Measurements from ENCODE around the gene FANCE. TPM values are rescaled to one million over a fixed set of nuclear protein-coding genes. Genes with fewer than 3 reads are reported as not detected.

FANCE gene
- total and polyA plus RNA-seq, 8 donors, result 5.4 to 13.7 (median 11.6) TPM

DNA sequence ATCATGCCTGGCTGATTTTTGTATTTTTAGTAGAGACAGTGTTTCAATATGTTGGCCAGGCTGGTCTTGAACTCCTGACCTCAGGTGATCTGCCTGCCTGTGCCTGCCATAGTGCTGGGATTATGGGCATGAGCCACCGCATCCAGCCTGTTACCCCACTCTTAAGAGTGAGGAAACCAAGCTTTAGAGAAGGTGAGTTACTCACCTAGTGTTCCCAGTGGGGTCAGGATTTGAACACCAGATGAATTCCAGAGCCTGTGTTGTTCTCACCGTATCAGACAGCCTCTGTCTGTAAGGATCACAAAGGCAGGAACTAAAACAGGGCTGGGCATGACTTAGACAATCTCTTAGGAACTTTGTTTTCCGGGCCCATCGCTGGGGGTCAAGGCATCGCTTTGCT, 9.4 kb upstream of the FANCE start:
- H3K4me1 ChIP-seq, result no peaks in the 10 kb centered on the region
- no peaks in the 10 kb centered on the region for H3K27me3 ChIP-seq
- H3K4me3 ChIP-seq, result no peak overlapping the region
- no peak overlapping the region for H3K27ac ChIP-seq
- no peaks in the 10 kb centered on the region for H3K36me3 ChIP-seq
- intact Hi-C loops (cut with DNase I), result no loop called here
- no peak for ATAC-seq
- DNase-seq, result no peak
- H3K9me3 ChIP-seq, result no peaks in the 10 kb centered on the region
- TF ChIP-seq, protein P1, sequence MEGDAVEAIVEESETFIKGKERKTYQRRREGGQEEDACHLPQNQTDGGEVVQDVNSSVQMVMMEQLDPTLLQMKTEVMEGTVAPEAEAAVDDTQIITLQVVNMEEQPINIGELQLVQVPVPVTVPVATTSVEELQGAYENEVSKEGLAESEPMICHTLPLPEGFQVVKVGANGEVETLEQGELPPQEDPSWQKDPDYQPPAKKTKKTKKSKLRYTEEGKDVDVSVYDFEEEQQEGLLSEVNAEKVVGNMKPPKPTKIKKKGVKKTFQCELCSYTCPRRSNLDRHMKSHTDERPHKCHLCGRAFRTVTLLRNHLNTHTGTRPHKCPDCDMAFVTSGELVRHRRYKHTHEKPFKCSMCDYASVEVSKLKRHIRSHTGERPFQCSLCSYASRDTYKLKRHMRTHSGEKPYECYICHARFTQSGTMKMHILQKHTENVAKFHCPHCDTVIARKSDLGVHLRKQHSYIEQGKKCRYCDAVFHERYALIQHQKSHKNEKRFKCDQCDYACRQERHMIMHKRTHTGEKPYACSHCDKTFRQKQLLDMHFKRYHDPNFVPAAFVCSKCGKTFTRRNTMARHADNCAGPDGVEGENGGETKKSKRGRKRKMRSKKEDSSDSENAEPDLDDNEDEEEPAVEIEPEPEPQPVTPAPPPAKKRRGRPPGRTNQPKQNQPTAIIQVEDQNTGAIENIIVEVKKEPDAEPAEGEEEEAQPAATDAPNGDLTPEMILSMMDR (IDR thresholded peaks at IDR 0.05), result no peak

DNA sequence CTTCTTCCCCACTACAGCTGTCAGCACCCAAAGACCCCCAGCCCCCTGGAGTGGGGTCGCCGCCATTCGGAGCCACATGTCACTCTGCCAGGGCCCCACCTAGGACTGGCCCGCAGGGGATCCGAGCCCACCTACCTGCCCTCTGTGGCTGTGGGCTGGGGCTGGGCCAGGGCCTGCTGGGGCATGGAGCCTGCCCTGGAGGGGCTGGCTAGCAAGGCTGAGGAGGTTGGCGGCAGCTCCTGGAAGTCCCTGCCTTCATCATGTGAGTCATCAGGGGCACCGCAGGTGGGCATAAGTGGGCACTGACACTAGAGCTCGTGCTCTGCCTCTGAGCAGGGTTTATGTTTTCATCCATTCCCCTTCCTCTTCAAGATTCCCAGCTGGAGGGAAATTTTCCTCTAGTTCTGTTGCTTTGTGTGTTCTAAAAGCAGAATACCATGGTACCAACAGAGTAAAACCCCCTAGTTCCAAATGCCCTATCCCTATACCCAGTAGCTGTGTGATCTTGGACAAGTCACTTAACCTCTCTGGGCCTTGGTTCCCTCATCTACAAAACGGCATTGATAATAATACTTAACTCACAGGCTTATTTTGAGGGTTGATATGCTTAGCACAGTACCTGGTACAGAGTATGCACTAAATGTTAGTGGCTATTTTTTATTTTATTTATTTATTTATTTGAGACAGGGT, 8.7 kb upstream of the FANCE start:
- Histone ChIP-seq H3K36me3 (no peaks in the 10 kb centered on the region), H3K4me3 (no peak overlapping the region), H3K4me1 (no peaks in the 10 kb centered on the region), H3K27ac (no peak overlapping the region), H3K27me3 (no peaks in the 10 kb centered on the region), H3K9me3 (no peaks in the 10 kb centered on the region)
- TF ChIP-seq, protein P1 (IDR thresholded peaks at IDR 0.05), result no peak
- no peak for DNase-seq
- intact Hi-C loops (cut with DNase I), result no loop called here
- ATAC-seq, result no peak

DNA sequence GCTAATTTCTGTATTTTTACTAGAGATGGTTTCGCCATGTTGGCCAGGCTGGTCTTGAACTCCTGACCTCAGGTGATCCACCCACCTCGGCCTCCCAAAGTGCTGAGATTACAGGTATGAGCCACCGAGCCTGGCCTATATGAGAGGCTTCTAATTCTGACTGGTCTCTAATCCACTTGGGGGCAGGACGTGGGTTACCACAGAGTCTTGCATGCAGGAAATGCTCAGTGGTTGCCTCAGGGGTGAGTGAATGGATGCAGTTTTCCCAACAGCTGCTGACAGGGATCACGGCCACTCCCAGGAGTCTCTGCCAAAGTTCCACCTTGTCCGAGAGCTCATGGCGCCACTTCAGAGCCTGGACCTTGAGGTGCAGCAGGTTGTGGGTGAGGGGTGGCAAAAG, 6.4 kb upstream of the FANCE start:
- TF ChIP-seq, protein P1 (IDR thresholded peaks at IDR 0.05), result no peak
- Histone ChIP-seq H3K36me3 (no peaks in the 10 kb centered on the region), H3K4me1 (peaks cover 0 to 7% of the 10 kb centered on the region in 2 donors), H3K27ac (no peak overlapping the region), H3K9me3 (no peaks in the 10 kb centered on the region), H3K27me3 (no peaks in the 10 kb centered on the region), H3K4me3 (no peak overlapping the region)
- DNase-seq (no peak), ATAC-seq (no peak)
- intact Hi-C loops (cut with DNase I), result no loop called here

DNA sequence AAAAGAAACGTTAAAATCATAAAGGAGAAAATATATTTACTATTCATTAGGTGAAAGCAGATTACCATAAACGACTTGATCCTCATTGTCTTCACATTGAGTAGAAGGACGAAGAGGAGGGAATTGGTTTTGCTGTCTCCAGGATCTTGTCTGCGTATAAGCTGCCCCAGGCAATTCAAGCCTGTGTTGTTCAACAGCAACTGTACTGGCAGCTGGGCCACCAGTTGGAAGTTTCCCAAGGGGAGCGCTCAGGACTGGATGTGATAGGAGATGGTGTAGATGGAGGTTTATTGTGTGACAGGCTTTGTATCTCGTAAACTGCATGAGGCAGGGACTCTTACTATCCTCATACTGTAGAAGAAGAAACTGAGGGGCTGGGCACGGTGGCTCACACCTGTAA, 3.9 kb upstream of the FANCE start:
- no peak for ATAC-seq
- intact Hi-C loops (cut with DNase I), result no loop called here
- Histone ChIP-seq H3K27me3 (no peaks in the 10 kb centered on the region), H3K36me3 (no peaks in the 10 kb centered on the region), H3K27ac (no peak overlapping the region), H3K4me1 (peaks cover 6 to 22% of the 10 kb centered on the region in 2 donors), H3K4me3 (no peak overlapping the region), H3K9me3 (no peaks in the 10 kb centered on the region)
- TF ChIP-seq, protein P1 (IDR thresholded peaks at IDR 0.05), result no peak
- DNase-seq, result no peak

DNA sequence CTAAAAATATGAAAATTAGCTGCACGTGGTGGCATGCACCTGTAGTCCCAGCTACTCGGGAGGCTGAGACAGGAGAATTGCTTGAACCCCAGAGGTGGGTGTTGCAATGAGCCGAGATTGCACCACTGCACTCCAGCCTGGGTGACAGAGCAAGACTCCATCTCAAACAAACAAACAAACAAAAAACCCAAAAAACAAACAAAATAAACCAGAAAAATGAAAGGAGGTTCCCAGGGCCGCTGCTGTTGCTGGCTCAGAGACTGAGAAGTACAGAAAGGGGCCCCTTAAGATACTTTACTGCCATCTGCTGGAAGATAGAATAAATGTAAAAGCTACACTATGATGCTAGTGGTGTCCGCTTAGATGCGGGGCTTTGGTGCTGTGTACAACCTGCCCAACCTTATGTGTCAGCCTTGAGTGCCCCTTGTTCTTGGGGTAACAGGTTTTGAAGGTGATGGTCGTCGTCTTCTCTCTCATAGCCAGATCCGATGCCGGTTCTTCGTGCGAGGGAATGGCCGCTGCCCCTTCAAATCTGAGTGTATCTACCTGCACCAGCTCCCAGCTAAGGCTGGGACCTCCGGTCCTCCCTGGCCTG, 2.8 kb upstream of the FANCE start:
- TF ChIP-seq, protein P1 (IDR thresholded peaks at IDR 0.05), result peak; percentile 61 to 71
- Histone ChIP-seq H3K27ac (no peak overlapping the region), H3K36me3 (no peaks in the 10 kb centered on the region), H3K27me3 (no peaks in the 10 kb centered on the region), H3K9me3 (no peaks in the 10 kb centered on the region), H3K4me3 (no peak overlapping the region), H3K4me1 (peaks cover 18 to 31% of the 10 kb centered on the region in 2 donors)
- peak in 1 of 4 donors; percentile 71 for DNase-seq
- peak; percentile 67 for ATAC-seq
- intact Hi-C loops (cut with DNase I), result no loop called here

Data from left lung (tissue), 10 donors.